ENCODE results near the gene HTT.

- no peak for TF ChIP-seq RAD21 (IDR thresholded peaks at IDR 0.05; ENCODE audit: insufficient read depth, low read depth, low read length)
- TF ChIP-seq, protein P1, sequence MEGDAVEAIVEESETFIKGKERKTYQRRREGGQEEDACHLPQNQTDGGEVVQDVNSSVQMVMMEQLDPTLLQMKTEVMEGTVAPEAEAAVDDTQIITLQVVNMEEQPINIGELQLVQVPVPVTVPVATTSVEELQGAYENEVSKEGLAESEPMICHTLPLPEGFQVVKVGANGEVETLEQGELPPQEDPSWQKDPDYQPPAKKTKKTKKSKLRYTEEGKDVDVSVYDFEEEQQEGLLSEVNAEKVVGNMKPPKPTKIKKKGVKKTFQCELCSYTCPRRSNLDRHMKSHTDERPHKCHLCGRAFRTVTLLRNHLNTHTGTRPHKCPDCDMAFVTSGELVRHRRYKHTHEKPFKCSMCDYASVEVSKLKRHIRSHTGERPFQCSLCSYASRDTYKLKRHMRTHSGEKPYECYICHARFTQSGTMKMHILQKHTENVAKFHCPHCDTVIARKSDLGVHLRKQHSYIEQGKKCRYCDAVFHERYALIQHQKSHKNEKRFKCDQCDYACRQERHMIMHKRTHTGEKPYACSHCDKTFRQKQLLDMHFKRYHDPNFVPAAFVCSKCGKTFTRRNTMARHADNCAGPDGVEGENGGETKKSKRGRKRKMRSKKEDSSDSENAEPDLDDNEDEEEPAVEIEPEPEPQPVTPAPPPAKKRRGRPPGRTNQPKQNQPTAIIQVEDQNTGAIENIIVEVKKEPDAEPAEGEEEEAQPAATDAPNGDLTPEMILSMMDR (IDR thresholded peaks at IDR 0.05 in 2 of 3, conservative IDR thresholded peaks at IDR 0.05 in 1 of 3; ENCODE audit: control insufficient read depth in 2 of 3, extremely low read depth in 1 of 3, insufficient read depth in 1 of 3, low read depth in 3 of 3, low read length in 3 of 3) = no peak
- TF ChIP-seq CREM (IDR thresholded peaks at IDR 0.05; ENCODE audit: low read depth) = no peak
- no peak for TF ChIP-seq ZNF24 (IDR thresholded peaks at IDR 0.05)
- no peak for TF ChIP-seq MYC (IDR thresholded peaks at IDR 0.05; ENCODE audit: insufficient read depth, insufficient read length, insufficient replicate concordance, low read length, severe bottlenecking)
- TF ChIP-seq BRCA1 (IDR thresholded peaks at IDR 0.05; ENCODE audit: low read depth, low read length) = no peak
- TF ChIP-seq POLR2AphosphoS5 (IDR thresholded peaks at IDR 0.05; ENCODE audit: low read length) = 0 out of 2 replicates have a peak, but pooled peaks have one; percentile 23
Observed at GRCh38 chr4:3096202-3096601, 21.7 kb downstream of the HTT start.

Data from GM12878 (cell line).